HL-60/S4 treated with retinoic acid at 250 ng/mL for 4 days and 3 days (cell line): ENCODE results near the gene GGN.
"Not testable (repeated sequence)": the region's sequence is repeated elsewhere in the genome, so short reads cannot be mapped to it uniquely, and the experiment has no call there.

Experiments used
- in situ Hi-C: fragments of 300-500 bp; cut with MboI; formaldehyde crosslinking; loops from 2 replicates; pipeline ENCODE4 v1.7.0; 2022; ENCODE audit warnings: low sequenced_read_pairs

Gene GGN

GRCh38 chr19:38387550-38388348 is at the start of gene GGN:
Gene GGN, minus strand, starts transcription at chr19:38388034. Its CDS starts 773 bp downstream, at chr19:38387261.
- in situ Hi-C loops: no loop called here

GRCh38 chr19:38437295-38437694 is 49.5 kb upstream of the GGN start:
- in situ Hi-C loops: no loop called here

DNA sequence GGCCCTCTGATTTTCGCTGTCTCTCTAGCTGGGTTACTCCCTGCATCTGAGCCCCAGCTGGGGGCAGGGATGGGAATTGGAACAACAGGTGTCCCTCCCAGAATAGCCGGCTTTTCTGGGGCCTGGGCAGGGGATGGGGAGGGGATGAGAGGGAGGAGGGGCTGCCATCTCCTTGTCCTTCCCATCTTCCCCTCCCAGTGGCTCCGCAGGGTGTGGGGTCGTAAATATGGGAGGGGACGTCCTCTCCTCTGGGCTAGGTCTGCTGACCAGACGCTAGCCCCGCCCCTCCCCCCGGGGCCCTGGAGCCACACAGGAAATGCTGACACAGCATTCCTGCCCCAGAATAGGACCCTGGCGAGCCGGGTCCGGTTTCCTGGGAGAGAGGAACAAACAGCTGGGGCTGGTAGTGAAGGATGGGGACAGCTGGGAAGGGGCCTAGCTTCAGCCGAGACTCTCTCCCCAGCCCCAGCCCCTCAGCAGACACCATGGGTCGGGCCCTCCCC is 46.8 kb upstream of the GGN start:
- in situ Hi-C loops: no loop called here

GRCh38 chr19:38433268-38433733 is 45.5 kb upstream of the GGN start, which contains the start of gene RYR1:
Gene RYR1, plus strand, starts transcription at chr19:38433691. Its CDS starts 139 bp downstream, at chr19:38433830.
- in situ Hi-C loops: no loop called here

- in situ Hi-C loops: no loop called here
Observed at GRCh38 chr19:38430931-38431330, 43.1 kb upstream of the GGN start.

DNA sequence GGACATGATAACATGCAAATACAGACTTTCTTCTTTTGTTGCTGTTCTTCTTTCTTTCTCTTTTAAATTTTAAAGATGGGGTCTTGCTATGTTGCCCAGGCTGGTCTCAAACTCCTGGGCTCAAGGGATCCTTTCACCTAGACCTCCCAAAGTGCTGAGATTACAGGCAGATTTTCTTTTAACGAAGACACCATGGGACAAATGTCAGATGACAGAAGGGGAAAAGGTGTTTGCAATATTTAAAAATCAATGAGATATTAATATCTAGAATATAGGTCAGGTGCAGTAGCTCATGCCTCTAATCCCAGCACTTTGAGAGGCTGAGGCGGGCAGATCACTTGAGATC is 42.0 kb upstream of the GGN start:
- in situ Hi-C loops: no loop called here

DNA sequence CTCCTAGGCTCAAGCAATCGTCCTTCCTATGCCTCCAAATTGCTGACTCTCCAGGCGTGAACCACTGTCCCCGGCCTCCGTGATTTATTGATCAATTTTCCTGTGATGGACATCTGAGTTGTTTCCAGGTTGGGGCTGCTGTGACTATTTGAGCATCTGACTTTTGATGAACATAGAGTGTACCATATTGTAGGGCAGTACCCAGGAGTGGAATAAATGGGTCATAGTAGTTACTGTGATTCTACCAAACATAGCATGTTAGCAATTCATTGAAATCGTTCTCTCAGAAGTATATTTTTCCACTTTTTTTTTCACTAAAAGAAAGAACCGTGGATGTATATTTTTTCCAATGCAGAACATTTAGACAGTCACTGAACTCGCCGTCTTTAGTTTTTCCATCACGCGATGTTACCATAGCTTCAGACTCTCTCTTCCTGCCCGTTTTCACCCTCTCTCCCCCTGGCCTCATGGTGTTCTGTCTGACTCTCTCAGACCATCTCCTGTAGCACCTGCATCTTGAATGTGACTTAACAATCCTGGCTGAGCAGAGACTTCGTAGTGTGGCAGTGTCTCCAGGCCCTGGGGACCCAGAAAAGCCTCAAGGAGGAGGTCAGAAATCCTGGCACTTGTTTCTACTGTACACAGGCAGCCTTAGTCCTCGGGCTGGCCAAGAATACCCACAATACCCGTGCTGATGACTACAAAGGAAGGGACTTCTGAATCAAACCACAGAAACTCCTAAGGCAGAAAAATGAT is 41.4 kb upstream of the GGN start:
- in situ Hi-C loops: no loop called here

DNA sequence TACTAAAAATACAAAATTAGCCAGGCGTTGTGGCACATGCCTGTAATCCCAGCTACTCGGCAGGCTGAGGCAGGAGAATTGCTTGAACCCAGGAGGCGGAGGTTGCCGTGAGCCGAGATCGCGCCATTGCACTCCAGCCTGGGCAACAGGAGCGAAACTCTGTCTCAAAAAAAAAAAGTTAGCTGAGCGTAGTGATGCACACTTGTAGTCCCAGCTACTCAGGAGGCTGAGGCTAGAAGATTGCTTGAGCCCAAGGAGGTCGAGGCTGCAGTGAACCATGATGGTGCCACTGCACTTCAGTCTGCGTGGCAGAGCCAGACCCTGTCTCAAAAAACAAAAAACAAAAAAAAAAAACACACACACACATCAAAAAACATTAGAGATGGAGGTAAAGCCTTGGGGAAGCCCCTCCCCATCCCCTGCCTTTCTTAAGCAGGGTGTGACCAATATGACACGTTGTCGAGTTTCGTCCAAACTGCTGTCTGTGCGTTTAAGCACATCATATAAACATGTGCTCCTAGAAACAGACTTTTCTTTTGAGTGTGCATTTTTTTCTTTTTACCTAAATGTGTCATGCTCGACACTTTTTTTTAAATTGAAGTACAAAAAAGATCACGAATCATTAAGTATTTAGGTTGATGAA is 39.3 kb upstream of the GGN start:
- in situ Hi-C loops: not testable (repeated sequence)

DNA sequence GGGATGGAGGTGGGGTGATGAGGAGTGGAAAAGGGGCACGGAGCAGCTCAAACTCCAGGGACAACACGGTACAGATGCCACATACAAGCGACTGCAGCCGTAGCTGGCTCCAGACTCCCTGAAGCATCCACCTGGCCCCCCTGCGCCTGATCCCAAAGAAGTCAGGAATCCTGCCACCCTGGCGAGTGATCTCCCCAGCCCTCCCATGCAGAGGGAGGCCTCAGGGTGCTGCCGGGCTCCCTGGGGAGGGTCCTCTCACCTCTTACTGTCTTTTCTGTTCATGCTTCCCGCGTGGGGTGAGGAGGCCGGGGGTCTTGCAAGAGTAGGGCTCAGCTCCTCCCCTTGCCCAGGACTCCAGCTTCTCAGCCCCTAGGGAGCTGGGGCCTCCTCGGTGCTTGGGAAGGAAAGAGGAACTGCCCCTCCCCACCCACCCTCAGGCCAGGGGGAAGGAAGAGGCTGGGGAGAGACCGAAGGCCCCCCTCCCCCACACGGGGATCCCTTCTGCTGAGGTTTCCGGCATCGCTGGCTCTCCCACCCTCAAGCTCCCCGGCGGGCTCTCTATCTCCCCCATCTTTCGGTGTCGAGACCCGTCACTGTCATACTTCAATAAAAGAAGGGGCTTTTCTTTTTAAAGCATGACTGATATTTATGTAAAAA is 38.1 kb upstream of the GGN start, which contains the start of gene RASGRP4:
Gene RASGRP4 (minus strand): TSS at position 410 of the 657 bp plus-strand sequence. CDS start 128 bp downstream, at position 282.
- in situ Hi-C loops: no loop called here

DNA sequence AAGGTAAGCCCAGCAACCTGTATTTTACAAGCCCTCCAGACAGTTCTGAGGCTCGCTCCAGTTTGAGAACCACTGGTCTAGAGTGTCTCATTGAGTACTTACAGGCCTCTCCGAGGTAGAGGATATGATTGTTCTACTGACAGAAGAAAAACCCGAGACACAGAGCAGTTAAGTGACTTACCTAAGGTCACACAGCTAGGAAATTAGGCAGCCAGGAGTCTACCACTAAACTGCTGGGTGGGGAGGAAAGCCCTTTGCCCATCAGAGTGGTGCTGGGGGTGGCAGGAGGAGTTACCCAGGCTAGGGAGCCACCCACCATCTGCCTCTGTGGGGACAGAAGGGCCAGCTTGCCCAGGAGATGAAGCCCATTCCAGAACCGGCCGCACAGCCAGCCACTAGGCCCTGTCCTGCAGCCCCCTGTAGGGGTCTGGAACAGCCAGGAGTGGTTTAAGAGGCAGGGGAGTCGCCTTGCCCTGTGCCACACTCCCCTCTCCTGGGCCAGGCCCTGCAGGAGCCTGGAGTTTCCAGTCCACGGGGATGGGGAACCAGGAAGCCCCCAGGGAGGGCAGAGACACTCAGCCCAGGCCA is 37.5 kb upstream of the GGN start:
- in situ Hi-C loops: no loop called here

GRCh38 chr19:38424272-38424671 is 36.4 kb upstream of the GGN start:
- in situ Hi-C loops: loop anchor here (25.0 kb wide), 1 partner anchor 488 kb away; the partner anchor contains the start of gene CCER2

GRCh38 chr19:38422438-38422837 is 34.6 kb upstream of the GGN start:
- in situ Hi-C loops: loop anchor here (25.0 kb wide), 1 partner anchor 490 kb away; the partner anchor contains the start of gene CCER2

GRCh38 chr19:38421856-38422255 is 34.0 kb upstream of the GGN start:
- in situ Hi-C loops: loop anchor here (25.0 kb wide), 1 partner anchor 490 kb away; the partner anchor contains the start of gene CCER2

DNA sequence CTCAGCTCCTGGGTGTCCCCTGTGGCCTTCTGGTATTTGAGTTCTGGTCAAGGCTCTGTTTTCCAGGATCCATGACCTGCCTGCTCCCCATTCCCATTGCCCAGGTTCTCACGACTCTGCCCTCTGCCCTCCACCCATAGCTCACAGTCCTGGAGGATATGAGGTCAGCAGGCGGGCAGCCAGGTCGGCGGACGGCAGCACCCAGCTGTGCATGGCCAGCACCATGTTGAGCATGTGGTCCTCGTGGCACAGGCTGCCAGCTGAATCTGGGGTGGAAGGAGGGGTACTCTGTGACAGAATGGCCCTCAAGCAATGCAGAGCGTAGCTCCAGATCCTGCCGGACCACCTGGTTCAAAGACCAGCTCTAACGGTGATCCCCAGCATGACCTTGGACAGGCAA is 33.1 kb upstream of the GGN start:
- in situ Hi-C loops: loop anchor here (25.0 kb wide), 1 partner anchor 491 kb away; the partner anchor contains the start of gene CCER2

DNA sequence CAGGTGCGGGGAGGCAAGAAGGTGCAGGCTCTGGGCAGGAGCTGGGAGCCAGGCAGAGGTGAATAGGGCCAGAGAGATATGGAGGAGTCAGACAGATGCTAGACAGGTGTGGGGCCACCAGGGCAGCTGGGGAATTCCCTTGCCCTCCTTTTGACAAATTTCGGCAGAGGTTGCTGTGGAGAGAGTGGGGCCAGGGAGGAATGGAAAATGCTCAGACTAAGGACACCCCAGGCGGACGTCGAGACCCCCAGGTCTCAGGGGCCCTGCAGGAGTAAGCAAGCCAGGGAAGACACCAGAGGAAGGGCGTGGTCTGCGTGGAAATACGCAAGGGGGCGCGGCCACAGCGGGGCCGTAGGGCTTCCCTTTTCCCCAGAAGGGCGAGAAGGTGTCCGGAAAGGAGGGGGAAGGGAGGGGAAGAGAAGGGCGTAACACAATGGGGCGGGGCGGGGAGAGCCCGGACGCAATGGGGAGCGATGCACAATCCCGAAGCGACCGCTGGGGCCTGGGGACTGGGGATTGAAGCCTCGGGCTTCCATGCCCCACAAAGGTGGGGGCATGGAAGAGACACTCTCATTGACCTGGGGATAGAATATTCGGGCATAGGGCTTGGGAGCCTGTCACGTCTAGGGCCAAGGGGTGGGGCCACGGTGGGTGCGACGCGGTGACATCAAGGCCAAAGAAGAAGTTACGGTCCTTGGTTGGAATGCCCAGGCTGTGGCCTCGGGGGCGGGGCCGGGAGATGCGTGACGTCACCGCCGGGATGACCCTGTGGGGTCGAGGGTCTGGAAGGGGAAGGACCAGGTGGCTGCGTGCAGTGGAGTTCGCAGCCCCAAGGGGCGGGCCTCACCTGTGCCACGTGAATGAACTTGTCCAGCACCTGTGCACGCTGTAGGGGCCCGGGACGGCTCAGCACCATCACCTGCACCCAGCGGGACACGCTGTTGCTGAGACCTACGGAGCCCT is 30.0 kb upstream of the GGN start:
- in situ Hi-C loops: loop anchor here (25.0 kb wide), 1 partner anchor 494 kb away; the partner anchor contains the start of gene CCER2

GRCh38 chr19:38417146-38417543 is 29.3 kb upstream of the GGN start:
- in situ Hi-C loops: loop anchor here (25.0 kb wide), 1 partner anchor 495 kb away; the partner anchor contains the start of gene CCER2

- in situ Hi-C loops: loop anchor here (25.0 kb wide), 1 partner anchor 499 kb away; the partner anchor contains the start of gene CCER2
Observed at GRCh38 chr19:38413416-38413815, 25.6 kb upstream of the GGN start.

- in situ Hi-C loops: loop anchor here (25.0 kb wide), 1 partner anchor 499 kb away; the partner anchor contains the start of gene CCER2
Observed at GRCh38 chr19:38412961-38413360, 25.1 kb upstream of the GGN start.
